GM12878 (cell line): ENCODE data around the gene DIAPH2. TPM values are rescaled to one million over a fixed set of nuclear protein-coding genes. Genes with fewer than 3 reads are reported as not detected.

Experiments
- ATAC-seq: fragments of 200-7000 bp; cut with Tn5 transposase; 3 replicates; pipeline ENCODE4 v1.9.1; 2020; ENCODE audit warnings: mild to moderate bottlenecking, moderate library complexity
- BruUV-seq: library from RNA; stranded (reverse); fragments of 400-500 nt; replicated peaks from 2 replicates; lab custom pipeline; 2021; lab: Mats Ljungman, UMichigan
- CTCF ChIA-PET: fragments of 300-600 bp; sonication (Branson Sonifier 250); formaldehyde crosslinking; extraction: SDS; loops from one replicate; lab custom pipeline; 2021; ENCODE audit warnings: inconsistent platforms; lab: Yijun Ruan, JAX
- POLR2A ChIA-PET: fragments of 350-600 bp; formaldehyde crosslinking; extraction: SDS; loops from one replicate; lab custom pipeline; 2021; ENCODE audit warnings: inconsistent platforms; lab: Charles Lee
- RAD21 ChIA-PET: fragments of 300-600 bp; sonication (Branson Sonifier 250); formaldehyde crosslinking; loops from one replicate; lab custom pipeline; 2023; ENCODE audit warnings: antibody characterized with exemption; ENCODE audit not compliant: unreplicated experiment; lab: Charles Lee
- SMC1A ChIA-PET: fragments of 300-600 bp; sonication (Branson Sonifier 250); formaldehyde crosslinking; loops from one replicate; lab custom pipeline; 2023; ENCODE audit not compliant: unreplicated experiment, uncharacterized antibody; lab: Charles Lee
- DNase-seq: peaks from one replicate; pipeline ENCODE4 v3.0.0-alpha.2; 2011; ENCODE audit warnings: low read depth, low spot score
- FAIRE-seq: peaks from 3 replicates; lab custom pipeline; 2011; peaks lifted over from hg19 to GRCh38; lab: Jason Lieb, UNC
- H2AFZ ChIP-seq: 2 replicates; pipeline ENCODE4 v1.6.0; 2011; ENCODE audit warnings: low read depth, low read length, control low read depth; ENCODE audit not compliant: control insufficient read depth
- H3K27ac ChIP-seq: 2 replicates; pipeline ENCODE4 v1.5.1; 2011; ENCODE audit warnings: control low read depth; ENCODE audit not compliant: control insufficient read depth, insufficient read depth
- H3K27me3 ChIP-seq, 2 experiments: replicated peaks in 1 of 2; 2 replicates each; pipeline versions ENCODE4 v1.6.0 to v1.6.1; 2011; ENCODE audit warnings: low read length in 1 of 2; ENCODE audit not compliant: control insufficient read depth in 2 of 2, insufficient read depth in 2 of 2
- H3K36me3 ChIP-seq, 2 experiments: 2 replicates each; pipeline ENCODE4 v1.5.1; 2011; ENCODE audit warnings: low read length in 1 of 2; ENCODE audit not compliant: control insufficient read depth in 2 of 2, insufficient read depth in 2 of 2
- H3K4me1 ChIP-seq: 2 replicates; pipeline ENCODE4 v1.6.1; 2011; ENCODE audit warnings: mild to moderate bottlenecking, low read length, moderate library complexity, mixed read lengths; ENCODE audit not compliant: control insufficient read depth, insufficient read depth
- H3K4me2 ChIP-seq: 2 replicates; pipeline ENCODE4 v1.6.0; 2011; ENCODE audit warnings: control low read depth; ENCODE audit not compliant: control insufficient read depth, insufficient read depth
- H3K4me3 ChIP-seq: fragments of 200-600 bp; sonication (generic); 2 replicates; pipeline ENCODE4 v1.5.1; 2016
- H3K79me2 ChIP-seq: 2 replicates; pipeline ENCODE4 v1.6.0; 2011; ENCODE audit warnings: low read length; ENCODE audit not compliant: control insufficient read depth, insufficient read depth
- H3K9ac ChIP-seq: 2 replicates; pipeline ENCODE4 v1.8.0; 2011; ENCODE audit warnings: low read length, control low read depth, mixed read lengths; ENCODE audit not compliant: control insufficient read depth, insufficient read depth
- H3K9me3 ChIP-seq: replicated peaks from 3 replicates; pipeline ENCODE4 v1.5.1; 2011; ENCODE audit warnings: mild to moderate bottlenecking, low read length; ENCODE audit not compliant: control insufficient read depth, insufficient read depth
- H4K20me1 ChIP-seq: 2 replicates; pipeline ENCODE4 v1.6.0; 2011; ENCODE audit not compliant: control insufficient read depth, insufficient read depth
- BCLAF1 ChIP-seq: fragments of 450-650 bp; IDR thresholded peaks from 2 replicates; pipeline ENCODE4 v1.6.1; 2017; ENCODE audit warnings: antibody characterized with exemption, mild to moderate bottlenecking, moderate library complexity
- ESRRA ChIP-seq: IDR thresholded peaks from 2 replicates; pipeline ENCODE4 v1.6.1; 2012; ENCODE audit warnings: mild to moderate bottlenecking, low read length, improper control_type of control experiment
- HDAC2 ChIP-seq: fragments of 200-600 bp; sonication (generic); IDR thresholded peaks from 2 replicates; pipeline ENCODE4 v1.6.1; 2017
- HDGF ChIP-seq: fragments of 450-650 bp; IDR thresholded peaks from 2 replicates; pipeline ENCODE4 v1.6.1; 2016; ENCODE audit warnings: antibody characterized with exemption
- RB1 ChIP-seq: fragments of 450-650 bp; formaldehyde crosslinking; IDR thresholded peaks from 2 replicates; pipeline ENCODE4 v1.6.1; 2017; ENCODE audit warnings: mild to moderate bottlenecking, borderline replicate concordance
- REST ChIP-seq: IDR thresholded peaks from 2 replicates; pipeline ENCODE4 v1.6.1; 2012; ENCODE audit warnings: mild to moderate bottlenecking, low read depth, low read length
- RFX5 ChIP-seq: IDR thresholded peaks from 2 replicates; pipeline ENCODE4 v1.6.1; 2011; ENCODE audit warnings: low read depth, low read length, improper control_type of control experiment
- SUPT20H ChIP-seq: IDR thresholded peaks from 2 replicates; pipeline ENCODE4 v1.6.1; 2011; ENCODE audit warnings: low read depth, mild to moderate bottlenecking, low read length, moderate library complexity, borderline replicate concordance; ENCODE audit not compliant: control insufficient read depth
- YBX1 ChIP-seq: fragments of 450-650 bp; IDR thresholded peaks from 2 replicates; pipeline ENCODE4 v1.6.1; 2016; ENCODE audit warnings: antibody characterized with exemption
- WGBS: methylation state at CpG from one replicate; pipeline ENCODE4 v1.1.6; 2016; ENCODE audit warnings: low lambda C conversion rate; ENCODE audit not compliant: insufficient replicate concordance, insufficient coverage; ENCODE audit errors: missing lambda C conversion rate; 5-methylcytosine and 5-hydroxymethylcytosine counted together
- in situ Hi-C: fragments of 300-500 bp; cut with MboI; formaldehyde crosslinking; loops from 9 replicates; pipeline ENCODE4 v1.14.3; 2018; ENCODE audit warnings: mixed read lengths
- intact Hi-C: fragments of 100-400 bp; cut with micrococcal nuclease; formaldehyde crosslinking; loops from one replicate; pipeline ENCODE4 v1.14.2; 2022; ENCODE audit not compliant: unreplicated experiment
- polyA plus RNA-seq, 11 experiments: library from polyadenylated mRNA; depleted of rRNA in 4 of 11; unstranded in 6 of 11; stranded (reverse) in 5 of 11; fragments of >200 nt; fragmentation: Nextera tagmentation in 4 of 11; fragmentation: Illumina TruSeq in 1 of 11; extraction: Ambion mirVana in 4 of 11; extraction: Trizol in 1 of 11; gene quantifications; 1 replicate in 1 of 11; 2 replicates in 10 of 11; pipeline versions ENCODE4 v1.2.1 to v1.2.3, GENCODE V29; 2011 to 2016; ENCODE audit warnings: inconsistent platforms in 2 of 11, missing spikeins in 2 of 11, low read depth in 1 of 11
- total RNA-seq, 4 experiments: library from RNA; depleted of rRNA in 3 of 4; stranded (reverse); fragments of >200 nt in 3 of 4; fragmentation: Illumina TruSeq in 1 of 4; extraction: Trizol in 1 of 4; gene quantifications; 2 replicates each; pipeline versions ENCODE4 v1.2.1 to v1.2.3, GENCODE V29; 2013 to 2021
- TF ChIP-seq, protein P1 (sequence below): fragments of 450-650 bp; IDR thresholded peaks from 2 replicates; pipeline ENCODE4 v1.6.1; 2017; ENCODE audit warnings: mild to moderate bottlenecking, low read depth, inconsistent platforms; ENCODE audit not compliant: poor library complexity, severe bottlenecking

Gene DIAPH2
- total and polyA plus RNA-seq, 10 of the 15 experiments (the other 5 are each of a cell fraction or from before 2014, with no cell fraction given): 2.2 to 16.6 (median 8.8) TPM

GRCh38 chrX:97447306-97447705 lies 762.7 kb downstream of the DIAPH2 start:
- no peak for DNase-seq
- Histone ChIP-seq H3K9ac (no peak overlapping the region), H3K4me2 (no peak overlapping the region), H3K9me3 (no peaks in the 10 kb centered on the region), H3K4me1 (no peaks in the 10 kb centered on the region), H3K4me3 (no peak overlapping the region), H3K27ac (no peak overlapping the region), H4K20me1 (no peaks in the 10 kb centered on the region), H3K36me3 (no peaks in the 10 kb centered on the region), H3K27me3 (no peaks in the 10 kb centered on the region), H3K79me2 (no peaks in the 10 kb centered on the region), H2AFZ (no peak overlapping the region)
- intact Hi-C loops (no loop called here), in situ Hi-C loops (no loop called here)
- TF ChIP-seq RFX5 (no peak), BCLAF1 (no peak), HDAC2 (no peak), ESRRA (no peak), YBX1 (no peak), SUPT20H (no peak), RB1 (no peak), REST (no peak), HDGF (no peak)
- TF ChIP-seq, protein P1, sequence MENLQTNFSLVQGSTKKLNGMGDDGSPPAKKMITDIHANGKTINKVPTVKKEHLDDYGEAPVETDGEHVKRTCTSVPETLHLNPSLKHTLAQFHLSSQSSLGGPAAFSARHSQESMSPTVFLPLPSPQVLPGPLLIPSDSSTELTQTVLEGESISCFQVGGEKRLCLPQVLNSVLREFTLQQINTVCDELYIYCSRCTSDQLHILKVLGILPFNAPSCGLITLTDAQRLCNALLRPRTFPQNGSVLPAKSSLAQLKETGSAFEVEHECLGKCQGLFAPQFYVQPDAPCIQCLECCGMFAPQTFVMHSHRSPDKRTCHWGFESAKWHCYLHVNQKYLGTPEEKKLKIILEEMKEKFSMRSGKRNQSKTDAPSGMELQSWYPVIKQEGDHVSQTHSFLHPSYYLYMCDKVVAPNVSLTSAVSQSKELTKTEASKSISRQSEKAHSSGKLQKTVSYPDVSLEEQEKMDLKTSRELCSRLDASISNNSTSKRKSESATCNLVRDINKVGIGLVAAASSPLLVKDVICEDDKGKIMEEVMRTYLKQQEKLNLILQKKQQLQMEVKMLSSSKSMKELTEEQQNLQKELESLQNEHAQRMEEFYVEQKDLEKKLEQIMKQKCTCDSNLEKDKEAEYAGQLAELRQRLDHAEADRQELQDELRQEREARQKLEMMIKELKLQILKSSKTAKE: no peak
- SMC1A ChIA-PET: interaction anchor here (0.6 to 1.2 kb wide), 5 partner anchors 14 to 238 kb away, joined by 3 read pairs; no protein-coding TSS in a partner anchor
- no peak for FAIRE-seq
- POLR2A ChIA-PET: no interaction called here
- no TSS peak for BruUV-seq
- RAD21 ChIA-PET: interaction anchor here (0.9 kb wide), 1 partner anchor 141 kb away, joined by 3 read pairs; no protein-coding TSS in a partner anchor
- CTCF ChIA-PET: interaction anchor here (0.7 to 2.4 kb wide), 5 partner anchors 15 to 238 kb away, joined by 3 to 7 read pairs (median 5); no protein-coding TSS in a partner anchor
- ATAC-seq: no peak
- WGBS: 23% methylated on average over 5 of the region's 5 CpGs
